Smooth muscle cell (in vitro differentiated cells): ENCODE data around the gene CD200. TPM values are rescaled to one million over a fixed set of nuclear protein-coding genes. Genes with fewer than 3 reads are reported as not detected.

ENCODE experiments used
- DNase-seq: peaks from one replicate; lab custom pipeline; 2025; ENCODE audit not compliant: unreplicated experiment; lab: John Stamatoyannopoulos, UW
- H2AFZ ChIP-seq: fragments of 200-600 bp; sonication (generic); 2 replicates; pipeline ENCODE4 v1.6.0; 2016; ENCODE audit warnings: antibody characterized with exemption, low read depth, mild to moderate bottlenecking
- H3F3A ChIP-seq: fragments of 200-600 bp; sonication (generic); 2 replicates; pipeline ENCODE4 v1.6.0; 2017; ENCODE audit warnings: antibody characterized with exemption, low read depth
- H3K27ac ChIP-seq: fragments of 200-600 bp; sonication (generic); 2 replicates; pipeline ENCODE4 v1.5.1; 2016; ENCODE audit warnings: low read depth, mild to moderate bottlenecking
- H3K27me3 ChIP-seq: fragments of 200-600 bp; sonication (generic); 2 replicates; pipeline ENCODE4 v1.6.1; 2016; ENCODE audit warnings: low read depth, mild to moderate bottlenecking
- H3K36me3 ChIP-seq: fragments of 200-600 bp; sonication (generic); 2 replicates; pipeline ENCODE4 v1.5.1; 2016; ENCODE audit warnings: low read depth
- H3K4me1 ChIP-seq: fragments of 200-600 bp; sonication (generic); 2 replicates; pipeline ENCODE4 v1.5.1; 2016; ENCODE audit warnings: low read depth
- H3K4me2 ChIP-seq: fragments of 200-600 bp; sonication (generic); 2 replicates; pipeline ENCODE4 v1.6.0; 2016; ENCODE audit warnings: mild to moderate bottlenecking
- H3K4me3 ChIP-seq: fragments of 200-600 bp; sonication (generic); 2 replicates; pipeline ENCODE4 v1.5.1; 2016; ENCODE audit warnings: mild to moderate bottlenecking
- H3K79me2 ChIP-seq: fragments of 200-600 bp; sonication (generic); 2 replicates; pipeline ENCODE4 v1.6.0; 2016; ENCODE audit warnings: low read depth, mild to moderate bottlenecking
- H3K9ac ChIP-seq: fragments of 200-600 bp; sonication (generic); 2 replicates; pipeline ENCODE4 v1.6.0; 2016; ENCODE audit warnings: low read depth
- H3K9me3 ChIP-seq: fragments of 200-600 bp; sonication (generic); replicated peaks from 2 replicates; pipeline ENCODE4 v1.5.1; 2016; ENCODE audit warnings: low read depth
- H4K20me1 ChIP-seq: fragments of 200-600 bp; sonication (generic); 2 replicates; pipeline ENCODE4 v1.6.0; 2016; ENCODE audit warnings: low read depth
- WGBS: methylation state at CpG from one replicate; pipeline ENCODE4 v1.1.7; 2016; ENCODE audit warnings: low lambda C conversion rate; 5-methylcytosine and 5-hydroxymethylcytosine counted together
- polyA plus RNA-seq: library from polyadenylated mRNA; unstranded; fragments of >200 nt; fragmentation: Nextera tagmentation; extraction: Ambion mirVana; gene quantifications from 2 replicates; pipeline ENCODE4 v1.2.1, GENCODE V29; 2016
- total RNA-seq: library from RNA; depleted of rRNA; stranded (reverse); fragments of >200 nt; gene quantifications from 2 replicates; pipeline ENCODE4 v1.2.3, GENCODE V29; 2014
- TF ChIP-seq, protein P1 (sequence below): fragments of 200-600 bp; sonication (generic); IDR thresholded peaks from 2 replicates; pipeline ENCODE4 v1.5.1; 2017; ENCODE audit warnings: borderline replicate concordance, mild to moderate bottlenecking, antibody characterized with exemption; ENCODE audit not compliant: insufficient read depth, poor library complexity, severe bottlenecking

CD200 gene
- total and polyA plus RNA-seq, 2 experiments from 2014 or later = 10.0 to 12.4 TPM

GRCh38 chr3:112302881-112303763 is 29.8 kb upstream of the CD200 start:
- Histone ChIP-seq H4K20me1 (no peaks in the 10 kb centered on the region), H3K9me3 (no peaks in the 10 kb centered on the region), H3K4me2 (peak overlapping the region; percentile 89), H3F3A (peaks cover 4% of the 10 kb centered on the region), H2AFZ (peak overlapping the region; percentile 99), H3K27ac (peak overlapping the region; percentile 51), H3K4me1 (peaks cover 31% of the 10 kb centered on the region), H3K27me3 (no peaks in the 10 kb centered on the region), H3K79me2 (no peaks in the 10 kb centered on the region), H3K36me3 (no peaks in the 10 kb centered on the region), H3K4me3 (peak overlapping the region; percentile 68), H3K9ac (peak overlapping the region; percentile 63)
- TF ChIP-seq, protein P1, sequence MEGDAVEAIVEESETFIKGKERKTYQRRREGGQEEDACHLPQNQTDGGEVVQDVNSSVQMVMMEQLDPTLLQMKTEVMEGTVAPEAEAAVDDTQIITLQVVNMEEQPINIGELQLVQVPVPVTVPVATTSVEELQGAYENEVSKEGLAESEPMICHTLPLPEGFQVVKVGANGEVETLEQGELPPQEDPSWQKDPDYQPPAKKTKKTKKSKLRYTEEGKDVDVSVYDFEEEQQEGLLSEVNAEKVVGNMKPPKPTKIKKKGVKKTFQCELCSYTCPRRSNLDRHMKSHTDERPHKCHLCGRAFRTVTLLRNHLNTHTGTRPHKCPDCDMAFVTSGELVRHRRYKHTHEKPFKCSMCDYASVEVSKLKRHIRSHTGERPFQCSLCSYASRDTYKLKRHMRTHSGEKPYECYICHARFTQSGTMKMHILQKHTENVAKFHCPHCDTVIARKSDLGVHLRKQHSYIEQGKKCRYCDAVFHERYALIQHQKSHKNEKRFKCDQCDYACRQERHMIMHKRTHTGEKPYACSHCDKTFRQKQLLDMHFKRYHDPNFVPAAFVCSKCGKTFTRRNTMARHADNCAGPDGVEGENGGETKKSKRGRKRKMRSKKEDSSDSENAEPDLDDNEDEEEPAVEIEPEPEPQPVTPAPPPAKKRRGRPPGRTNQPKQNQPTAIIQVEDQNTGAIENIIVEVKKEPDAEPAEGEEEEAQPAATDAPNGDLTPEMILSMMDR = no peak
- 24% methylated on average over 12 of the region's 12 CpGs for WGBS
- DNase-seq = no peak

DNA sequence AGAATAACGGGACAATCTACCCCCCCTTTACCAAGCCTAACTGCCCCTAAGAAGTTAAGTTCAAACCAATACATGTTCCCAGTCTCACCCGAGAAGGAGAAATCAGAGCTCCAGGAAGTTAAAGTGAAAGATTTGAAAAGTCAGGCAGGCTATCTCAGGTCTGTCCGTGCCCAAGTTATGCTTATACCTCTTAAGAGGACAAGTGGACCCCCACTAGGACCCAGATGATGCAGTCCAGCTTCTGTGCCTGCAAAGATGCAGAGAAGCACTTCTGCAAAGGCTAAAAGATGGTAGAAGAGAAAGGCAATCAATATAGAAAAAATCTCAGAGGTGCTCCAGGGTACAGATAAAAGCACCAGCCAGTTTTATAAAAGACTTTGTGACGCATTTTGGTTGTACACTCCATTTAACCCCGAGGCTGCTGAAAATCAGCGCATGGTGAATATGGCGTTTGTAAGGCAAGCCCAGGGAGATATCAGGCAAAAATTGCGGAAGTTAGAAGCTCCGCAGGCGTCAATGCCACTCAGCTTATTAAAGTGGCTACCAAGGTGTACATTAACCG is 29.1 kb upstream of the CD200 start:
- 30% methylated on average over 11 of the region's 11 CpGs for WGBS
- DNase-seq = no peak
- peak overlapping the region; percentile 63 for H3K9ac ChIP-seq

GRCh38 chr3:112304611-112305010 is 28.3 kb upstream of the CD200 start:
- H3K27me3 ChIP-seq = no peaks in the 10 kb centered on the region
- peak overlapping the region; percentile 99 for H2AFZ ChIP-seq
- no peak for DNase-seq
- peaks cover 43% of the 10 kb centered on the region for H3K4me1 ChIP-seq
- H3K36me3 ChIP-seq = no peaks in the 10 kb centered on the region
- peak overlapping the region; percentile 68 for H3K4me3 ChIP-seq
- H3F3A ChIP-seq = peaks cover 4% of the 10 kb centered on the region
- 39% methylated on average over 2 of the region's 2 CpGs for WGBS
- no peaks in the 10 kb centered on the region for H4K20me1 ChIP-seq
- no peak overlapping the region for H3K27ac ChIP-seq
- no peaks in the 10 kb centered on the region for H3K79me2 ChIP-seq
- TF ChIP-seq, protein P1 = peak; percentile 25
- H3K9me3 ChIP-seq = no peaks in the 10 kb centered on the region
- peak overlapping the region; percentile 89 for H3K4me2 ChIP-seq
- H3K9ac ChIP-seq = no peak overlapping the region

More for the DNA sequence above, 29.1 kb upstream of the CD200 start:
- TF ChIP-seq, protein P1 = no peak
- Histone ChIP-seq H3K36me3 (no peaks in the 10 kb centered on the region), H3F3A (peaks cover 4% of the 10 kb centered on the region), H3K4me2 (peak overlapping the region; percentile 89), H3K4me3 (peak overlapping the region; percentile 68), H3K27ac (peak overlapping the region; percentile 46), H3K4me1 (peaks cover 39% of the 10 kb centered on the region), H4K20me1 (no peaks in the 10 kb centered on the region), H3K9me3 (no peaks in the 10 kb centered on the region), H3K79me2 (no peaks in the 10 kb centered on the region), H3K27me3 (no peaks in the 10 kb centered on the region), H2AFZ (peak overlapping the region; percentile 99)
